ENCODE data around the gene PDCD10. TPM values are rescaled to one million over a fixed set of nuclear protein-coding genes. Genes with fewer than 3 reads are reported as not detected.

PDCD10 gene
- total and polyA plus RNA-seq, 9 donors: 27.0 to 51.7 (median 35.1) TPM

DNA sequence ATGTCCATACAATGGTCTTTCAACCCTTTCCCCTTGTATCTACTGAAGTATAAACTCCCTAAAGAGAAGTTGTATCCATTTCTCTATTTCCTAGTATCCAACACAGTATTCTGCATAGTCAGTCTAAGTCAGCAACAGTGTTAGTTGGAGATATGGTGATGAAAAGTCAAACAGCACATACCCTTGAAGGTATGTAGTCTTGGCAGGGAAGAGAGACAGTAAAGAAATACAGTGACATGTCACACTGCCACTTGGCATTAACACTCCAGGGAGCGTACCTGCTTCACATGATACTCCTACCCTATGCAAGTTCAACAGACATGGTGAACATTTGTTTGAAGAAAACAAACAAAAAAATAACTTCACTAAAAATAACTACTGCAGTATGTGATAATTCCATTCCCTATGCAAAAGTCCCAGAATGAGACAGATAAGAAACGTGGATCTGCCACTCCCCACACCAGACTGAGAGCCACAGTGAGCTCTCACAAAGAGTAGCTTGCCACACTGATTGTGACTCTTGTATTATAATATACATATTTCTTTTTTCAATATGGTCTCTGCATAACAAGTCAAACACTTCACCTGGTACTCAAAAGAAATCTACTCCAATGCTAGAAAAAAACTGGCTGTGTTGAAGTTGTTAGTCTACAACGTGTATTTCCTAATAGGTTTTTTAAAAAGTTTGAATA, 5.9 kb downstream of the PDCD10 start:
- intact Hi-C loops (cut with DNase I): no loop called here
- Histone ChIP-seq H3K36me3 (no peaks in the 10 kb centered on the region), H3K27me3 (no peaks in the 10 kb centered on the region), H3K4me3 (no peak overlapping the region), H3K9me3 (no peaks in the 10 kb centered on the region), H3K27ac (no peak overlapping the region), H3K4me1 (ENCODE audit: insufficient read depth) (peaks cover 1% of the 10 kb centered on the region)
- 63 to 73% (median 67%) methylated on average over 3 of the region's 3 CpGs for WGBS, 3 donors
- no peak for DNase-seq
- TF ChIP-seq, protein P1, sequence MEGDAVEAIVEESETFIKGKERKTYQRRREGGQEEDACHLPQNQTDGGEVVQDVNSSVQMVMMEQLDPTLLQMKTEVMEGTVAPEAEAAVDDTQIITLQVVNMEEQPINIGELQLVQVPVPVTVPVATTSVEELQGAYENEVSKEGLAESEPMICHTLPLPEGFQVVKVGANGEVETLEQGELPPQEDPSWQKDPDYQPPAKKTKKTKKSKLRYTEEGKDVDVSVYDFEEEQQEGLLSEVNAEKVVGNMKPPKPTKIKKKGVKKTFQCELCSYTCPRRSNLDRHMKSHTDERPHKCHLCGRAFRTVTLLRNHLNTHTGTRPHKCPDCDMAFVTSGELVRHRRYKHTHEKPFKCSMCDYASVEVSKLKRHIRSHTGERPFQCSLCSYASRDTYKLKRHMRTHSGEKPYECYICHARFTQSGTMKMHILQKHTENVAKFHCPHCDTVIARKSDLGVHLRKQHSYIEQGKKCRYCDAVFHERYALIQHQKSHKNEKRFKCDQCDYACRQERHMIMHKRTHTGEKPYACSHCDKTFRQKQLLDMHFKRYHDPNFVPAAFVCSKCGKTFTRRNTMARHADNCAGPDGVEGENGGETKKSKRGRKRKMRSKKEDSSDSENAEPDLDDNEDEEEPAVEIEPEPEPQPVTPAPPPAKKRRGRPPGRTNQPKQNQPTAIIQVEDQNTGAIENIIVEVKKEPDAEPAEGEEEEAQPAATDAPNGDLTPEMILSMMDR (IDR thresholded peaks at IDR 0.05): no peak
- no peak for TF ChIP-seq EP300 (IDR thresholded peaks at IDR 0.05)
- no peak for TF ChIP-seq POLR2A (IDR thresholded peaks at IDR 0.05)

DNA sequence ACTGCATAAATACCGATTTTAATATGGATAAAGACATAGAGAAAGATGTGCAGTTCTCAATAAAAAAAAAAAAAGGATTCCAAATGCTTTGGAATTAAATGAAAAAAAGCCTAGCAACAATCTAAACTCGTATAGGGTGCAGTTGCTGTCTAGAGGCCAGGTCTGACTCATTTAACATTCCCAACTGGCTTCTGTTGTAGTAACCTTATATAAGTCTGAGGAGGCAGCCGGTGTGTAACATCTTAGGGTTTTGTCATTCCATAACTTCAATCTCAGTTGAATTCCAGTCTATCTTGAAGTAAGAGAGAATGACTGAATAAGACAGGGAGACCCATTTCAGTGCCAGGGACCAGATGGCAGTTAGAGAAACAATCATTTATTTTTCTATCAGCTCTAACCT, 6.5 kb downstream of the PDCD10 start:
- no peaks in the 10 kb centered on the region for H3K36me3 ChIP-seq
- H3K9me3 ChIP-seq: no peaks in the 10 kb centered on the region
- peaks cover 1% of the 10 kb centered on the region for H3K4me1 ChIP-seq (ENCODE audit: insufficient read depth)
- intact Hi-C loops (cut with DNase I): no loop called here
- H3K4me3 ChIP-seq: no peak overlapping the region
- H3K27ac ChIP-seq: no peak overlapping the region
- 66 to 71% (median 67%) methylated on average over 3 of the region's 3 CpGs for WGBS, 3 donors
- no peak for DNase-seq
- no peaks in the 10 kb centered on the region for H3K27me3 ChIP-seq
- TF ChIP-seq POLR2A (IDR thresholded peaks at IDR 0.05): no peak
- TF ChIP-seq EP300 (IDR thresholded peaks at IDR 0.05): no peak
- TF ChIP-seq, protein P1 (IDR thresholded peaks at IDR 0.05): no peak

DNA sequence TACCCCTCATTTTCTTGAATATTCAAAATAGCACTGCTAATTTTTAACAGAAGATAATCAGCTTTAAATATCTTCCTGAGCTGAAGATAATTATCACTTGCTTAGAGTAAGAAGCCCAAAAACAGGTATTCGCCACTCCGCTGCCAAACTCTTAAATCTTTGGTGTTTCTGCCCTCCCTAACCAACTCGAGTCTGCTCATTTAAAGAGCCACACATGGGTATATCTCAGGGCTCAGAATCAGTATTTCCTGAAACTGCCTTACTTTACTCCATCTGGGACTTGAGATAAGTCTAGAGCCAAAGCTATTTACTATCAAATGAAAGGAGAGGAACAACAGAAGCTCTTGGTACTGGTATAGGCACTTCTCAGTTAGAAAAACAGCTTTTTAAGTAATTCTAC, 10.8 kb downstream of the PDCD10 start:
- Histone ChIP-seq H3K36me3 (no peaks in the 10 kb centered on the region), H3K27me3 (no peaks in the 10 kb centered on the region), H3K4me3 (no peak overlapping the region), H3K27ac (no peak overlapping the region), H3K9me3 (no peaks in the 10 kb centered on the region), H3K4me1 (ENCODE audit: insufficient read depth) (peaks cover 1% of the 10 kb centered on the region)
- TF ChIP-seq EP300 (IDR thresholded peaks at IDR 0.05): no peak
- no peak for TF ChIP-seq POLR2A (IDR thresholded peaks at IDR 0.05)
- TF ChIP-seq, protein P1 (IDR thresholded peaks at IDR 0.05): no peak
- 83 to 86% (median 85%) methylated on average over 3 of the region's 3 CpGs for WGBS, 3 donors
- intact Hi-C loops (cut with DNase I): no loop called here
- no peak for DNase-seq

DNA sequence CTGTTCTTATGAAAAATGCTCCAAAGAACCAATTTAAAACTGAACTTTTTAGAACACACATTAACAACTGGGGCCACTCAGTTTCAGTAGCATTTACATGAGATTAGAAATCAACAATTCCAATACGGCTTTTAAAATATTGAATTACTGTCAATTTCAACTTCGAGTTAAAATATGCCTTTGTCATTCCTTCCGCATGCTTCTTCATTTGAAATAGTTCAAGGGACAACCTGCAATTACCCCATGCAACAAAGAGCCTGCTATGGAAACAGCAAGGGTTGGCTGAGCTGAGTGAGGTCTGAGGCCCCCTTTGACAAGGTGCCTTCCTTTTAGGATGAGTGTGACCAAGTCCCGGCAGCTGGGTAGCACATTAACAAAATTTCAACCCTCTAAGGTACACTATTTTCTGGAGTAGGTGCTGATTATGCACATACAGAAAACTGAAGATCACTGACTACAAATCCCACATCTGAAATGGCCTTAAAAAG, 11.6 kb downstream of the PDCD10 start:
- Histone ChIP-seq H3K9me3 (no peaks in the 10 kb centered on the region), H3K36me3 (no peaks in the 10 kb centered on the region), H3K4me3 (no peak overlapping the region), H3K27ac (no peak overlapping the region), H3K4me1 (ENCODE audit: insufficient read depth) (no peaks in the 10 kb centered on the region), H3K27me3 (no peaks in the 10 kb centered on the region)
- WGBS, 3 donors: 95 to 97% (median 96%) methylated on average over 4 of the region's 4 CpGs
- DNase-seq: no peak
- intact Hi-C loops (cut with DNase I): no loop called here
- TF ChIP-seq POLR2A (IDR thresholded peaks at IDR 0.05): no peak
- no peak for TF ChIP-seq EP300 (IDR thresholded peaks at IDR 0.05)
- TF ChIP-seq, protein P1 (IDR thresholded peaks at IDR 0.05): no peak

Data from ovary (tissue), 9 donors.